Esophagus muscularis mucosa (tissue), 4 donors: ENCODE measurements around the gene ARHGAP23.

Experiments
- CTCF ChIP-seq, 3 experiments: fragments of 200-600 bp in 2 of 3; fragments of 450-650 bp in 1 of 3; sonication (generic) in 2 of 3; IDR thresholded peaks; one replicate each; pipeline ENCODE4 v1.5.1; 2017 to 2019; ENCODE audit warnings: antibody characterized with exemption in 3 of 3, mild to moderate bottlenecking in 2 of 3, moderate library complexity in 1 of 3
- EP300 ChIP-seq: sonication (generic); formaldehyde crosslinking; IDR thresholded peaks from one replicate; pipeline ENCODE4 v1.6.1; 2017; ENCODE audit warnings: antibody characterized with exemption
- POLR2A ChIP-seq: fragments of 450-650 bp; IDR thresholded peaks from one replicate; pipeline ENCODE4 v1.6.1; 2017; ENCODE audit warnings: antibody characterized with exemption, moderate library complexity, mild to moderate bottlenecking, low read depth
- POLR2AphosphoS5 ChIP-seq, 2 donors: sonication (generic); formaldehyde crosslinking; IDR thresholded peaks; one replicate each; pipeline ENCODE4 v1.6.1; 2017; ENCODE audit warnings: antibody characterized with exemption in 2 of 2

- TF ChIP-seq POLR2AphosphoS5 (IDR thresholded peaks at IDR 0.05), result peak; percentile 72 to 87
- TF ChIP-seq CTCF (IDR thresholded peaks at IDR 0.05), result no peak
- no peak for TF ChIP-seq POLR2A
- TF ChIP-seq EP300, result no peak
These were observed 26.3 kb downstream of the ARHGAP23 start for GRCh38 chr17:38454532-38454931.
